B cell (primary cell): ENCODE data around the gene SMARCC2.

Experiments
- EZH2 ChIP-seq: IDR thresholded peaks from 2 replicates; pipeline ENCODE4 v1.6.1; 2012; ENCODE audit warnings: borderline replicate concordance, low read depth, mild to moderate bottlenecking, moderate library complexity, low read length; ENCODE audit not compliant: insufficient read depth, poor library complexity, severe bottlenecking
- TF ChIP-seq, protein P1 (sequence below): fragments of 200-600 bp; IDR thresholded peaks from one replicate; pipeline ENCODE4 v1.8.0; 2022; ENCODE audit warnings: antibody characterized with exemption, mild to moderate bottlenecking

DNA sequence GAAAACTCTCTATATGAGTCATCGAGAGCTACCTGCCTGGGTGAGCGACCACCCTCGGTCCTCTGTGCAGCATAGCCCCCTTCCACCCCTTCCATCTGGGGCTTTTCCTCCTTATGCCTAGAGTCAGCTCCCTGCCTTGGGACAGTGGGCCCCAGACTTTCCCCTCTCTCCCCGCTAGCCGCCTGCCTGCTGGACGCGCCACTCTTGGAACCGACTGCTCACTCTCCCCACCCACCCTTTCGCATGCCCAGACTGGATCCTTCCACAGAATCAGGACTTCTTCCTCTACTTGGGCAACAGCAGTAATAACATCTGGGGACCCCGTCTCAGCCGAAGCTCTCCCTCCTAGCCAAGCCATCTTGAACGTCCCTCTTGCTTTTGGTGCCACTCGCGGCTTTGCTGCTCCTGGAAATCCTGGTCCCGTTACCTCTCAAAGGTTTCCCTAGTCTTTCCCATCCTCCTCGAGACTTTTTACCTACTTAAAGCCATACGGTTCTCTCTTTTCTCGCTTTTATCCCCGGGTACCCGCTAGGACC lies 60.5 kb downstream of the SMARCC2 start:
- TF ChIP-seq, protein P1, sequence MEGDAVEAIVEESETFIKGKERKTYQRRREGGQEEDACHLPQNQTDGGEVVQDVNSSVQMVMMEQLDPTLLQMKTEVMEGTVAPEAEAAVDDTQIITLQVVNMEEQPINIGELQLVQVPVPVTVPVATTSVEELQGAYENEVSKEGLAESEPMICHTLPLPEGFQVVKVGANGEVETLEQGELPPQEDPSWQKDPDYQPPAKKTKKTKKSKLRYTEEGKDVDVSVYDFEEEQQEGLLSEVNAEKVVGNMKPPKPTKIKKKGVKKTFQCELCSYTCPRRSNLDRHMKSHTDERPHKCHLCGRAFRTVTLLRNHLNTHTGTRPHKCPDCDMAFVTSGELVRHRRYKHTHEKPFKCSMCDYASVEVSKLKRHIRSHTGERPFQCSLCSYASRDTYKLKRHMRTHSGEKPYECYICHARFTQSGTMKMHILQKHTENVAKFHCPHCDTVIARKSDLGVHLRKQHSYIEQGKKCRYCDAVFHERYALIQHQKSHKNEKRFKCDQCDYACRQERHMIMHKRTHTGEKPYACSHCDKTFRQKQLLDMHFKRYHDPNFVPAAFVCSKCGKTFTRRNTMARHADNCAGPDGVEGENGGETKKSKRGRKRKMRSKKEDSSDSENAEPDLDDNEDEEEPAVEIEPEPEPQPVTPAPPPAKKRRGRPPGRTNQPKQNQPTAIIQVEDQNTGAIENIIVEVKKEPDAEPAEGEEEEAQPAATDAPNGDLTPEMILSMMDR = no peak
- no peak for TF ChIP-seq EZH2
